HL-60 (cell line): ENCODE data around the gene MTCL1.

ENCODE experiments used
- DNase-seq, 2 experiments: peaks; one replicate each; pipeline ENCODE4 v3.0.0-alpha.2; 2010 to 2020; ENCODE audit warnings: low read depth in 1 of 2, low spot score in 1 of 2
- H3K27ac ChIP-seq: fragments of 250-450 bp; sonication (Bioruptor Pico); replicated peaks from 2 replicates; pipeline ENCODE4 v1.5.1; 2020; ENCODE audit warnings: mild to moderate bottlenecking, moderate library complexity
- H3K27me3 ChIP-seq: fragments of 250-450 bp; sonication (Bioruptor Pico); 2 replicates; pipeline ENCODE4 v1.5.1; 2021; ENCODE audit warnings: mild to moderate bottlenecking, moderate library complexity; ENCODE audit not compliant: insufficient read depth, poor library complexity, severe bottlenecking
- H3K4me3 ChIP-seq: replicated peaks from 2 replicates; pipeline ENCODE4 v1.5.1; 2011; ENCODE audit warnings: mild to moderate bottlenecking, control low read depth, low read length; ENCODE audit not compliant: insufficient read depth
- CTCF ChIP-seq: IDR thresholded peaks from one replicate; pipeline ENCODE4 v1.5.1; 2011; ENCODE audit warnings: low read length, control low read depth, inconsistent platforms; ENCODE audit not compliant: insufficient read depth
- GABPA ChIP-seq: IDR thresholded peaks from 2 replicates; pipeline ENCODE4 v1.6.1; 2012; ENCODE audit warnings: low read depth
- POLR2AphosphoS5 ChIP-seq: IDR thresholded peaks from 2 replicates; pipeline ENCODE4 v1.6.1; 2012; ENCODE audit warnings: low read depth
- REST ChIP-seq: IDR thresholded peaks from 2 replicates; pipeline ENCODE4 v1.6.1; 2012; ENCODE audit warnings: low read depth; ENCODE audit not compliant: insufficient replicate concordance
- SPI1 ChIP-seq: IDR thresholded peaks from 2 replicates; pipeline ENCODE4 v1.6.1; 2012; ENCODE audit warnings: low read depth, mild to moderate bottlenecking, borderline replicate concordance

Gene MTCL1

GRCh38 chr18:8806100-8806797, 100.9 kb downstream of the MTCL1 start:
- no peak for DNase-seq
- TF ChIP-seq CTCF (no peak), SPI1 (no peak), REST (no peak), POLR2AphosphoS5 (no peak), GABPA (no peak)

DNA sequence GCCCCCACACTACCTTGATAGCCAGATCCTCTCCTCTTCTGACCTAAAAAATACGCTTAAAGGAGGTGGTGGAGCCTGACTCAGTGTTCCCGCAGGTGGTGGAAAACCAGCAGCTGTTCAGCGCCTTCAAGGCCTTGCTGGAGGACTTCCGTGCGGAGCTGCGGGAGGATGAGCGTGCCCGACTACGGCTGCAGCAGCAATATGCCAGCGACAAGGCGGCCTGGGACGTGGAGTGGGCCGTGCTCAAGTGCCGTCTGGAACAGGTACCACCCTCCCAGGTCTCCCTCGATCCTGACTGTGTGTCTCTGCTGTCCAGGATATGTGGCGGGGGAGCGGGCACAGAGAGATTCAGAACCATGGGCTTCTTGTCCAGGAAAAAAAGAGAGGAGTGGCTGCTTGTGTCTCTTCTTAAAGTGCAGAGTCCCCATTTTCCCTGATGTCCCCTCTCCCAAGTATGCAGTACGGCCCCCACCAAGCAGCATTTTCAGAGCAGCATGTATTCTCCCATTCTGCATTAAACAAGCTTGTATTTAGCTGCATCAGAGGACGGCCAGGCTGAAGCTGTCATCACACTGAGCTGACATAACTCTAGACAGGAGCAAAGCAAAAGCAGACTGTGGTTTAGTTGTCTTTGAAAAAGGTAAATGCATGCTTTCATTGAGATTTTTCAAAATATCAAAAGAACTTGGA, 101.6 kb downstream of the MTCL1 start:
- Histone ChIP-seq H3K27me3 (peaks cover 15% of the 10 kb centered on the region), H3K27ac (no peak overlapping the region), H3K4me3 (no peak overlapping the region)
- DNase-seq: no peak
- TF ChIP-seq GABPA: no peak
- no peak for TF ChIP-seq SPI1
- TF ChIP-seq CTCF: no peak
- TF ChIP-seq REST: no peak
- no peak for TF ChIP-seq POLR2AphosphoS5

More at GRCh38 chr18:8806100-8806797, 100.9 kb downstream of the MTCL1 start:
- peaks cover 20% of the 10 kb centered on the region for H3K27me3 ChIP-seq
- H3K27ac ChIP-seq: no peak overlapping the region
- H3K4me3 ChIP-seq: no peak overlapping the region

DNA sequence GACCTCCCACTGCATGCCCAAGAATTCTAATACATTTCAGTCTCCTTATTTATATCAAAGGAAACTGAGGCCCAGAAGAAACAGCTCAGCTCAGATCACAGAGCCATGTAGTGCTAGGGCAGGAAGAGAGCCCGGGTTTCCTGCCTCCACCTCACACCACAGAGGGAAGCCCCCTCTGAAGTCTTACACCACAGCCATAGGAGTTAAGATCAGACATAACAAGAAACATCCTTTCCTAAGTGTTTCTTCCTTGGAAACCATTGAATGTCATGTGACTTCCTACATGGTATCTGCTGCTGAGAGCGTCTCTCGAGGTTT, 102.1 kb downstream of the MTCL1 start:
- no peak for DNase-seq
- no peak overlapping the region for H3K27ac ChIP-seq
- H3K27me3 ChIP-seq: peaks cover 15% of the 10 kb centered on the region
- TF ChIP-seq SPI1: no peak
- no peak for TF ChIP-seq REST
- TF ChIP-seq POLR2AphosphoS5: no peak
- no peak for TF ChIP-seq GABPA
- TF ChIP-seq CTCF: no peak
- no peak overlapping the region for H3K4me3 ChIP-seq
